ENCODE data around the gene SLFN13.
"Not testable (repeated sequence)": the region's sequence is repeated elsewhere in the genome, so short reads cannot be mapped to it uniquely, and the experiment has no call there.

Gene SLFN13

DNA sequence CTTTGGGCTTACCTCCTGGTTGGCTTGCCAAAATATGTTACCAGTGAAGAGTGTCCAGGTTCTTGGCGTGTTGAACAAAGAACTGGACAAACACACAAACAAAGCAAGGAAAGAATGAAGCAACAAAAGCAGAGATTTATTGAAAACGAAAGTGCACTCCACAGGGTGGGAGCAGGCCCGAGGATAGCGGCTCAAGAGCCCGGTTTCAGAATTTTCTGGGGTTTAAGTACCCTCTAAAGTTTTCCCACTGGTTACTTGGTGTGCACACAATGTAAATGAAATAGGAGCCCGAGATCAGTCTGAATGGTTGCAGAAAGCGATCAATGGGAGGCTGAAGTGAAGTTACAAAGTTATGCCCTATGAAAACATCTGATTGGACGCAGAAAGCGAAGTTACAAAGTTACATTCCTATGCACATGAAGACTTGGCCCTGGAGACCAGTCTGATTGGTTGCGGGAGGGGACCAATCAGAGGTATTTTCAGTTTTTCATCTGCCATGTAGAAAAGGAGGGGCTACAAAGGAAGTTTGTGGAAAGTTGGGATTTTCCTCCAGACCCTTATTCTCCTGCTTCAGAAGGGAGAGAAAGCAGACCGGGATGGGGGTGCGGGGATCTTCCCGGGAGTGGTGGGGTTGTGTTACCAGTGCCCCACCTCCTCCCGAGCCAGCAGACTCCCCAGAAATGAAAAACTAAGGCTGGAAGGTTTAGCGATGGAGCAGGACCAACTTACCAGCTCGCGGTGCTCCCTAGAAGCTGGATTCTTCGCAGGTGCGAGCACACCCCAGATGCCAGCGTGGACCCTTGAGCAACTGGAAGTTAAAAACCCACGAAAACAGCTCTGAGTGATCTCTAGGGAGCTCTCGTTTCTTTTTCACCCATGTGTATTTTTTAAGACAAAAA is 16.1 kb downstream of the SLFN13 start, which contains the start of gene SLFN12:
Gene SLFN12 (minus strand): TSS at position 325 of the 899 bp plus-strand sequence. CDS start 9,472 bp downstream, outside the sequence.
- DNase-seq (ENCODE audit: low read depth, low spot score), result peak; percentile 84

GRCh38 chr17:35429702-35430101 is 18.9 kb downstream of the SLFN13 start:
- no peak for DNase-seq (ENCODE audit: low read depth, low spot score)

- no peak for DNase-seq (ENCODE audit: low read depth, low spot score)
Measured at GRCh38 chr17:35428229-35428628, 20.3 kb downstream of the SLFN13 start.

GRCh38 chr17:35423761-35424160 is 24.8 kb downstream of the SLFN13 start:
- DNase-seq (ENCODE audit: low read depth, low spot score), result no peak

DNA sequence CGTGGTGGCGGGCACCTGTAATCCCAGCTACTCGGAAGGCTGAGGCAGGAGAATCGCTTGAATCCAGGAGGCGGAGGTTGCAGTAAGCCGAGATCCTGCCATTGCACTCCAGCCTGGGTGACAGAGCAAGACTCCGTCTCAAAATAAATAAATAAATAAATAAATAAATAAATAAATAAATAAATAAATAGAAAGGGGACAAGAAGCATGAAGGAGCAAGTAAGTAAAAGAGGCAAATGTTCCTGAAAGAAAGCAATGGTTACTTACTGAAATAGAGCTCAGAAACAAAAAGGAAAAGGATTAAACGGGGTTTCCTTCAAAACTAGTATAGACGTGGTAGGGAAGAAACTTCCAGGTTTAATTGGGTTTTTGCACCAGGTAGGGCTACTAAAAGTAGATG is 27.5 kb downstream of the SLFN13 start:
- DNase-seq (ENCODE audit: low read depth, low spot score), result not testable (repeated sequence)

DNA sequence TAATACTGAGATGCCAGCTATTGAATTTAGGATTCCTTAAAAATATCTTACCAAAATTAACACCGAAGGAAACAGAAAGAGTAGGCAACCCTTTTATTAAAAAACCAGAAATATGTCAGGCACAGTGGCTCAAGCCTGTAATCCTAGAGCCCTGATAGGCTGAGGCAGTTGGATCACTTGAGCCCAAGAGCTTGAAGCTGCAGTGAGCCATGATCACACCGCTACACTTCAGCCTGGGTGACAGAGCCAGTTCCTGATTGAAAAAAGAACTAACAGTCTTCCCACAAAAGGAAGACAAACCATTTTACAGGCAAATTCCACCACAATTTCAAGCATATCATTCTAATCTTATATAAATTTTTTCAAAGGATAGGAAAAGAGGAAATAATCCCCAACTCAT is 31.9 kb downstream of the SLFN13 start:
- no peak for DNase-seq (ENCODE audit: low read depth, low spot score)

GRCh38 chr17:35414707-35415106 is 33.9 kb downstream of the SLFN13 start:
- not testable (repeated sequence) for DNase-seq (ENCODE audit: low read depth, low spot score)

DNA sequence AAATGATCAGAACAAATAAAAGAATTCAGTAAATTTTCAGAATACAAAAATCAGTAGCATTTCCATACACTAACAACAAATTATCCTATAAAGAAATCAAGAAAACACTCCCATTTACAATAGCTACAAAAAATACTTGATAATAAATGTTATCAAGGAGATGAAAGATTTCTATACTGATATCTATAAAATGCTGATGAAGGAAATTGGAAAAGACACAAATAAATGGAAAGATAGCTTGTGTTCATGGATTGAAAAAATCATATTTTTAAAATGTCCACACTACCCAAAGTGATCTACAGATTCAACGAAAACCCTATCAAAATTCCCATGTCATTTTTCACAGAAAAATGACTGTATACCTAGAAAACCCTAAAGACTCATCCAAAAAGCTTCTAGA is 34.3 kb downstream of the SLFN13 start:
- DNase-seq (ENCODE audit: low read depth, low spot score), result no peak

DNA sequence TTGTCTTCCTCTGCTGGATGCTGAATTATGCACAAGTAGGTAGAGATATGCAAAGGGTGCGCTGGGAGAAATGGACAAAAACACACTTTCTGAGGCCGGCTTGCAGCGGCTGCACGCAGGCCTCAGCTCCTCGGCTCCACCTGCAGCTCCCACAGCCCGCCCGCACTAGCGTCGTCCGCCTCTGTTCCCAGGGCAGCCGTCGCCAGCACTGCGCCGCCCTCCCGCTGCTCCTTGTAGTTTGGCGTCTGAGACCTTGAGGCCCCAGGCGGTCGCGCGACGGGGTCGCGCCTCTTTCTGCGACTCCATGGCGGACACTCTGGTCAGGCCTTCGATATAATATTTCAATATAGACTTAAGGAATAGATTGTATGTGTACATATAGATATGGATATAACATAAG is 41.0 kb downstream of the SLFN13 start:
- DNase-seq (ENCODE audit: low read depth, low spot score), result no peak

- DNase-seq (ENCODE audit: low read depth, low spot score), result no peak
Measured at GRCh38 chr17:35406568-35406967, 42.0 kb downstream of the SLFN13 start.

GRCh38 chr17:35404360-35404759 is 44.2 kb downstream of the SLFN13 start:
- no peak for DNase-seq (ENCODE audit: low read depth, low spot score)

- not testable (repeated sequence) for DNase-seq (ENCODE audit: low read depth, low spot score)
Measured at GRCh38 chr17:35393783-35394182, 54.8 kb downstream of the SLFN13 start.

- no peak for DNase-seq (ENCODE audit: low read depth, low spot score)
Measured at GRCh38 chr17:35390663-35391062, 57.9 kb downstream of the SLFN13 start.

DNA sequence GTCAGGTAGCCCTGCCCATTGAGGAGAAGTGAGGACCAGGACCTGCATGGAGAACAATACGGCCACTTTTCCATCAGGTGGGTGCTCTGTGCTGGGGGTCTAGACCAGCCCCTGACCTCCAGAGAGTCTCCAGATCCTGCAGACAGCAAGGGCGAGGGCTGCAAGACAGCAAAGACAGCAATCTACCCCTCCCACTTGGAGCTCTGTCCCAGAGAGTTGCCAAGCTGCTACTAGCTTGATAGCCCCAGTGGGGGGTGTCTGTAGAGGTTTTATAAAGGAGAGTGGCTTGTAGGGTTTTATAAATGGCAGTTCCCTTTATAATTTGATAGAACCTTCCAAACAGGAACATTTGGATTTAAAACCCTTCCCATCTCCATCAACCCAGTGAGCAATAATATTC is 58.4 kb downstream of the SLFN13 start:
- no peak for DNase-seq (ENCODE audit: low read depth, low spot score)

DNA sequence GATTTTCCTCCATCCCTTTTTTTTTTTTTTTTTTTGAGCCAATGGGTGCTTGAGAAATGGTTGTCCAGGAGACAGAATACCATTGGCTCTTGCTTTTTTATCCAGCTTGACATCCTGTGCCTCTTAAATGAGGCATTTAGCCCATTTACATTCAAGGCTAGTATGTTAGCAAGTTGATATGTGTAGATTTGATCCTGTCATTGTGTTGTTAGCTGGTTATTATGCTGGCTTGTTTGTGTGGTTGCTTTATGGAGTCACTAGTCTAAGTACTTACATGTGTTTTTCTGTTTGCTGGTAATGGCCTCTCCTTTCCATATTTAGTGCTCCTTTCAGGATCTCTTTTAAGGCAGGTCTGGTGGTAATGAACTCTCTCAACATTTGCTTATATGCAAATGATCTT is 61.1 kb downstream of the SLFN13 start:
- DNase-seq (ENCODE audit: low read depth, low spot score), result no peak
